GOT3 (cell line): Measurements from ENCODE around the gene PDGFRA.

Source experiments
- DNase-seq: peaks from one replicate; lab custom pipeline; 2025; ENCODE audit warnings: mixed read lengths; lab: John Stamatoyannopoulos, UW

Gene PDGFRA

GRCh38 chr4:54255881-54256280 lies 26.8 kb downstream of the PDGFRA start:
- DNase-seq, result no peak

DNA sequence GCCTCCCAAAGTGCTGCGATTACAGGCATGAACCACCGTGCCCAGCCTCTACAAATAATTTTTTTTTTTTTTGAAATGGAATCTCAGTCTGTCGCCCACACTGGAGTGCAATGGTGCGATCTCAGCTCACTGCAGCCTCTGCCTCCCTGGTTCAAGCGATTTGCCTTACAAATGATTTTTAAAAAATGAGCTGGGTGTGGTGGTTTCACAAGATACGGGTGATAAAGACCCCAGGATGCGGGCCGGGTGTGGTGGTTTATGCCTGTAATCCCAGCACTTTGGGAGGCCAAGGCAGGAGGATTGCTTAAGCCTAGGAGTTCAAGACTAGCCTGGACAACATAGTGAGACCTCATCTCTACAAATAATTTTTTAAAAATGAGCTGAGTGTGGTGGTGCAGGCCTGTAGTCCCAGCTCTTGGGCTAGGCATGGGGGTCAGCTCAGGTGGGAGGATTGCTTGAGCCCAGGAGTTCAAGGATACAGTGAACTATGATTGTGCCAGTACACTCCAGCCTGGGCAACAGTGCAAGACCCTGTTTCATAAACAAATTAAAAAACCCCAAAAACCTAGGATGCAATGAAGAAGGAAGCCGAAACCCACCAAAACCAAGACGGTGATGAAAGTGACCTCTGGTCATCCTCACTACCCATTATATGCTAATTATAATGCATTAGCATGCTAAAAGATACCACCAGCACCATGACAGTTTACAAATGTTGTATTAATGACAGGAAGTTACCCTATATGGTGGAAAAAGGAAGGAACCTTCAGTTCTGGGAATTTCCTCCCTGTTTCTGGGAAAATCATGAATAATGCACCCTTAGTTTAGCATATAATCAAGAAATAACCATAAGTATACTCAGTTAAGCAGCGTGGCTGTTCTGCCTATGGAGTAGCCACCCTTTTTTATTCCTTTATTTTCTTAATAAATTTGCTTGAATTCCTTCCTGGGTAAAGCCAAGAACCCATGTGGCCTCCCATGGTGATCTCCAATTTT lies 27.7 kb downstream of the PDGFRA start:
- no peak for DNase-seq

- no peak for DNase-seq
Measured at GRCh38 chr4:54265366-54265765, 36.3 kb downstream of the PDGFRA start.

DNA sequence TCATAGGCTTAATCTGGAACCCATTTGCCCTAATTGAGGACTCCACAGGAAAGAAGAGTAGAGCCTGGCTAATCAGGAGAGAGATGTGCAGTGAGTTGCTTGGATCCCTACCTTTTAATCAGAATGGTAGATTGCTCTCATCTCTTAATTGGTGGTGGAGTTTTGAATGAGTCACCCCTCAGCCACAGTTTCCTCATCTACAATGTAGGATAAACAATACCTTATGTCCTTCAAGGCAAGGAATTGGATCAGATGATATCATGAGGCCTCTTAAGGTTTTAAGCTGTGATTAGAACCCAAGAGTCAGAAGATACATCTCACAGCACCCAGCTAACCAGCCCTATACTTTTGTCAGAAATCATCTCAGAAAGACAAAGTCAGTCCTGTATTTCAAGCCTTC lies 39.1 kb downstream of the PDGFRA start:
- no peak for DNase-seq

GRCh38 chr4:54271464-54271863 lies 42.4 kb downstream of the PDGFRA start:
- no peak for DNase-seq

DNA sequence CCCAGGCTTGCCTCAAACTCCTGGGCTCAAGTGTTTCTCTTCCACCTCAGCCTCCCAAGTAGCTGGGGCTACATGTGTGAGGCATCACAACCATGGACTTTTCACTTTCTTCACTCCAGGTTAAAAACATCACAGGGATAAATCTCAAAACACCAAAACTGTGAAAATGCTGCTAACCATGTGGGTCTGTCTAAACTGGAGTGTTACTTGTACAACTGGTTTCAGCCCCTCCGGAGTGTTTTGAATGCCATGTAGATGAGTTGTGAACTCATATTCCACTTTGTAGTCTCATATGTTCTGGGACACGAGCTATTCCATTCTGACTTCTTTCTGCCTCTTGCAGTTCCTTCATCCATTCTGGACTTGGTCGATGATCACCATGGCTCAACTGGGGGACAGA lies 43.0 kb downstream of the PDGFRA start:
- DNase-seq, result no peak

DNA sequence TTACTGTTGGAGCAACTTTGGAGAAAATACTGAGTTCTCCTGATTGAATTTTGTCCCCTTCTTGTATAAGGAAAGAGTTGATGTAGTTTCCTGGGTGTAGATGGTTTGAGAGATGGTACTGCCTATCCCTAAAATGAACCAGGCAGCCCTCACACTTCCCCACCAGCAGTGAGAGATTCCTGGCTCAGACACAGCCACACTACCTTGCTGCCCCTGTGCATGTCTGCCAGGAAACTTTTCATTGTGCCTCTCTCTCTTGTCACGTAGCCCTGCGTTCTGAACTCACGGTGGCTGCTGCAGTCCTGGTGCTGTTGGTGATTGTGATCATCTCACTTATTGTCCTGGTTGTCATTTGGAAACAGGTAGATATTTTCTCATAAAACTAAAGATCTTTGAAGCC lies 45.2 kb downstream of the PDGFRA start:
- no peak for DNase-seq

DNA sequence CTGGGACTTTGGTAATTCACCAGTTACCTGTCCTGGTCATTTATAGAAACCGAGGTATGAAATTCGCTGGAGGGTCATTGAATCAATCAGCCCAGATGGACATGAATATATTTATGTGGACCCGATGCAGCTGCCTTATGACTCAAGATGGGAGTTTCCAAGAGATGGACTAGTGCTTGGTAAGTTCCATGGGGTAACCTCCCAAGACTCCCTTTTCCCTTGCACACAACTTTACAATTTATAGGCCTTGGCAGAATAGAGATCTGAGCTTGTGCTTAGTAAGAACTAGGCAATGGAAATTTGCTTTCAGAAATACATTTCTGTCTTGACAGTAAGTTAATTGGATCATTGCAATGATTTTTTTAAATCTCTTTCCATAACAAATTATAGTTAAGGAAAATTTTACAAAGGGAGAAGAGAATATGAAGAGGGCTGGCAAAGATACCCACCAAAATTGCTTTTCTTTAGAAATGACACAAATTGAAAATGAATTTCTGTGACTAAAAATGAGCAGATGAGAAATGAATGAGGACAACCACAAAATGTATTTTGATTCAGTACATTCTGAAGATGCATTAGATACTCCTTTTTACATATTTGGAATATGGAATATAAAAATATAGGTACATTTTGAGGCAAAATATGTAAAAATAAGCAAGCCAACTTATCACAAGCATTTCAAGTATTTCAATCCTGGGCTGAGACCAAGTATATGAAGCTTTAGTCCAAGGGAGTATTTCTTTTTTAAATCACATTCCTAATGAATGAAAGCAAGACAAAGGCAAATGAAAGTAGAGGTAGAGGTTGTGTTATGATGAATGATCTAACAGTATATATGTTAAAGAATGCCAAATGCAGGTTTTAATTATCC lies 45.9 kb downstream of the PDGFRA start:
- DNase-seq, result no peak

DNA sequence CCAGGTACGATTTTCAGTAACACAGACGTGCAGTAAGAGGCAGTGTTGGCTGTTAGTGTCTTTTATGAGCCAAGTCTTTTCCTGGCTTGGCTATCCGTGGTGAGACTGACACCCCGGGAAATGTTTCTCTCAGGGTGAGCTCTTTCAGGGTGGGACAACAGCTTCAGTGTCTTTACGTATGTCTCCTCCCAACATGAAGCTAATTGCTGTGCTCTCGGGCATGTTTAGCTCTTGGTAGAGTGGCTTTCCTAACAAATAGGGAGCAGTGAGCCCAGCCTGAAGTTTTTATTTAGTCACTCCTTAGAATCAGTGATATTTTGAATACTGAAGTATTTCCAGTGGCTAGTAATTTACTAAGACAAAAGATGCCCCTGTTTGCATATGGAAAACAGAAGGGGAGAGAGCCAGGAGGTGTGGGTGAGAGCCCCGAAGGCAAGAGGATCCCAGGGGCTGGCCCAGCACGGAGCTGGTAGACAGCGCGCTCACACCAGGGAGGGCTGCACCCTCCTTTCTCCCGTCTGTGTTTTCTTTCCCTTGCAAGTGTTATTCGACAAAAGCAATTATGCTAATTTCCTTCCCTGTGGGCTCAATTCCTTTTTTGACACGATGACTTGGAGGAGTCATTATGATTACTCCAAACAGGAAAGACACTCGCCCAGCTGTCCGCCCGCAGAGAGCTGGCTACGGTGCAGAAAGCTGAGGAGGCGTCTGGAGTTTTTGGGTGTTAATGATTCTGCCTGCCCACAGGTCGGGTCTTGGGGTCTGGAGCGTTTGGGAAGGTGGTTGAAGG lies 47.7 kb downstream of the PDGFRA start:
- no peak for DNase-seq

DNA sequence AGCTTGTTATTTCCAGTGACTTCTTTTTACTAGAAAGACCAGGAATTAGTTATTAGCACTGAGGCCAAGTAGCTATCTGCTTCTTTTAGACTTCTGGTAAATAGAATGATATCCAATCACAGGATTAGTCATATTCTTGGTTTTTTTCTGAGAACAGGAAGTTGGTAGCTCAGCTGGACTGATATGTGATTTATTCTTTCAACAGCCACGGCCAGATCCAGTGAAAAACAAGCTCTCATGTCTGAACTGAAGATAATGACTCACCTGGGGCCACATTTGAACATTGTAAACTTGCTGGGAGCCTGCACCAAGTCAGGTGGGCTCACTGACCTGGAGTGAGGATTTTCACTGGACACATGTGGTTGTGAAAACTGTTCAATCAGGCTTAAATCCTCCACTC lies 48.6 kb downstream of the PDGFRA start:
- DNase-seq, result no peak

DNA sequence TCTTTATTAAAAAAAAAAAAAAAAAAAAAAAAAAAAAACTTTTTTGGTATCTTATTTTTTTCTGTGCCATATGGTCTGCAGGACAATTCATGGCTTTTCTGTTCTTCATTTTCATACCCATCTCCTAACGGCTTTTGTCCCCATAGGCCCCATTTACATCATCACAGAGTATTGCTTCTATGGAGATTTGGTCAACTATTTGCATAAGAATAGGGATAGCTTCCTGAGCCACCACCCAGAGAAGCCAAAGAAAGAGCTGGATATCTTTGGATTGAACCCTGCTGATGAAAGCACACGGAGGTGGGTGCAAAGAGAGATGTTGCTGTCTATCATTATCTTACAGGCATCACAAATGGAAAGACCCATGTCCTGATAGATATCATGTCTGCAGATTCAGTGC lies 49.1 kb downstream of the PDGFRA start:
- DNase-seq, result no peak

GRCh38 chr4:54281054-54281766 lies 52.1 kb downstream of the PDGFRA start:
- DNase-seq, result no peak

DNA sequence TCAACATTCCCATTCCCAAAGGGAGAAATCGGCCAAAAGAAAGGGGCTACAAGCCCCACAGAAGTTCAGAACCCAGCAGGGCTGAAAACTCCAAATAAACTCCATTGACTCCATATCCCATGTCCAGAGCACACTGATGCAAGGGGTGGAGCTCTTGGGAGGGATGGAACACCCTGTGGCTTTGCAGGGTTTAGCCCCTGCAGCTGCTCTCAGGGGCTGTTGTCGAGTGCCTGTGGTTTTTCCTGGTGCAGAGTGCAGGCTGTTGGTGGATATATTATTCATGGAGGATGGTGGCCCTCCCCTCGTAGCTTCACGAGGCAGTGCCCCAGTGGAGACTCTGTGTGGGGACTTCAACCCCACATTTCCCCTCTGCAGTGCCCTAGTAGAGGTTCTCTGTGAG lies 53.7 kb downstream of the PDGFRA start:
- no peak for DNase-seq

GRCh38 chr4:54289316-54289715 lies 60.2 kb downstream of the PDGFRA start:
- DNase-seq, result no peak

DNA sequence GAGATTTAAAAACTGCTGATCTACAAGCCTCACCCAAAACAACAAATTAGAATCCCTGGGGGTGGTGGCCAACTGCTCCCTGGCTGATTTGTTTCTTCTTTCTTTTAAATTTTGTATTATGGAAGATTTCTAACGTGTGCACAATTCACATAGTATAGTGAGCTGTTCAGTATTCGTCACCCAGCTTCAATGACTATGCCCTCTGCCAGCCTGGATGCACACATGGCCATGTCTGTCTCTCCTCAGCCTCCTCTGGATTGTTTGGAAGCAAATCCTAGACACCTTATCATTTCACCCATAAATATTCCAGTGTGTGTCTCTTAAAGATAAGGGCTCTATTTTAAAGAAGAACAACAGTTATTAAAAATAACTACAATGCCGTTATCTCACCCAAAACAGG lies 61.9 kb downstream of the PDGFRA start:
- no peak for DNase-seq

- no peak for DNase-seq
Measured at GRCh38 chr4:54296548-54297203, 67.6 kb downstream of the PDGFRA start.

DNA sequence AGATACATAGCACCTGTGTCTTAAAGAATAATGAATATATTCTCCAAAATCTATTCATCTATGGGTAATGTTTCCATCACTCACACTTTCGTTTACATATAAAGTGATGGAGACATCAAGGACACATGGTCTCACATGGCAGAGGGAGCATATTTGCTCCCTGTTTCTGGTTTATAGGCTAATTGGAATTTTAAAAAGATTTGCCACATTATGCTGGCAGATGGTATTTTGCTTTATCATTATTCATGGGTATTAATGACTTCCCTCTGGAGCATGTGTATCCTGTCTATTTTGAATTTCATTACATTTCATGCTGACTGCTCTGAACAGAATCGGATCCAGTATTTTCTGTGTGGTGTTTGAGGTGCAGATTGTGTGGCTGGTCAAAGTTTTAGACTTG lies 79.0 kb downstream of the PDGFRA start:
- no peak for DNase-seq

- no peak for DNase-seq
Measured at GRCh38 chr4:54315561-54316538, 86.8 kb downstream of the PDGFRA start.

GRCh38 chr4:54317690-54318089 lies 88.6 kb downstream of the PDGFRA start:
- DNase-seq, result no peak

DNA sequence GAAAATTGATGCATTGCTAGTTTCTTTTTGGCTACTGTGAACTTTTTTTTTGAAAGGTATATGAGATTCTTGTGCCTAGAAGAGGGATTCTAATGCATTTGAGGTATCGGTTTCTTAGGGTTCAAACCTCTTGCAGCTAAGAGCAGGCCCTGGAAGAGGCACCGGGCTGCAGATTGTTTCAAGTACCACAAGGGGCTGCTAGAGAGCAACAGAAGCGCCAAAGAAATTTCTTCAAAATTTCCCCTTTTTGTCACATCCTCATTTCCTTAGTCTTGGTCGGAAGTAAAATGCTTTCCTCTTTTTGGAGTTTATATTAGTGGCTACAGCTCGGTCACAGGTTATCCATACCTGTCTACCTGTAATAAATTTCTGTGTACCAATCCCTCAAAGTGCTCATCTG lies 89.8 kb downstream of the PDGFRA start:
- DNase-seq, result no peak
